Measurements from ENCODE around the gene DGLUCY. TPM values are rescaled to one million over a fixed set of nuclear protein-coding genes. Genes with fewer than 3 reads are reported as not detected.

The DGLUCY gene
- total and polyA plus RNA-seq, 2 of the 13 experiments (the other 11 are each of a cell fraction or from before 2014, with no cell fraction given), result 14.8 to 36.3 TPM

DNA sequence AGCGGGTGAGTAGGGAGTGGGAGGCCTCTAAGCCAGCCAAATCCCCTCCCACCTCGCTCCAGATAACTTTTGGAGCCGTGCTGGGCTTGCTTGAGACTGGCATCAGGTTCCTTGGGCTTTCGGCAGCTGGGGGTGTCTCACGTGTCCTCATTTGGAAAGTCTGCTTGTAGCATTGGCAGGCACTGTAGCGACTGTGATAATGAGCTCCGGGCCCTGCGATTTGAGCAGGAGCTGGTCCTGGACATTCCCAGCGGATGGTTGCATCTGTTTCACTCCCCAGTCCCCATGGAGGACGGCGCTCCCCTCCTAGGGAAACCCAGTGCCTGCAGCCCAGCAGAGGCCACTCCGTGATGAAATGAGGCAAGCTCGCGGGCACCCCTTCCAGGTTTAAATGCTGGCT lies 49.4 kb downstream of the DGLUCY start:
- peaks cover 21 to 68% of the 10 kb centered on the region in 2 experiments for H3K36me3 ChIP-seq (replicated peaks in 1 of 2; ENCODE audit: control insufficient read depth in 1 of 2, insufficient read depth in 2 of 2, low read length in 2 of 2)
- in situ Hi-C loops (cut with HindIII; ENCODE audit: extremely low pct_ligation_motif_present, low pct_unique_long_range_greater_than_20kb), result no loop called here

More for the DNA sequence above, 49.4 kb downstream of the DGLUCY start:
- 94% methylated on average over 10 of the region's 14 CpGs for WGBS (ENCODE audit: low lambda C conversion rate)
- Histone ChIP-seq H3K4me1 (ENCODE audit: insufficient read depth, low read length) (no peaks in the 10 kb centered on the region), H3K79me2 (ENCODE audit: insufficient read depth, low read length) (no peaks in the 10 kb centered on the region), H3K27me3 (ENCODE audit: control insufficient read depth in 1 of 2, insufficient read depth in 2 of 2, low read length in 2 of 2) (no peaks in the 10 kb centered on the region), H3K4me3 (replicated peaks in 1 of 3; ENCODE audit: insufficient read depth in 1 of 3, low read depth in 2 of 3, low read length in 3 of 3) (no peak overlapping the region), H3K9me3 (ENCODE audit: low read length) (no peaks in the 10 kb centered on the region), H3K27ac (ENCODE audit: extremely low read length, insufficient read depth, low read length) (no peak overlapping the region), H3K9ac (ENCODE audit: insufficient read depth, low read depth, low read length) (no peak overlapping the region), H2AFZ (ENCODE audit: low read length) (no peak overlapping the region), H4K20me1 (ENCODE audit: insufficient read depth, low read length) (no peaks in the 10 kb centered on the region), H3K4me2 (ENCODE audit: low read depth, low read length) (no peak overlapping the region)
- ATAC-seq, result no peak
- no peak for DNase-seq (ENCODE audit: low spot score)
- ChIA-PET CTCF (ENCODE audit: low intra/inter-chr PET ratio, low total read pairs) (no interaction called here), POLR2A (no interaction called here)
- BruUV-seq (replicated peaks), result no TSS peak
- intact Hi-C loops (cut with micrococcal nuclease; ENCODE audit: unreplicated experiment), result no loop called here
- FAIRE-seq, result no peak
- TF ChIP-seq HDAC6 (IDR thresholded peaks at IDR 0.05; ENCODE audit: low read depth, low read length) (no peak), DZIP1 (CRISPR knock-in tag; IDR thresholded peaks at IDR 0.05) (no peak), RNF2 (conservative IDR thresholded peaks at IDR 0.05; ENCODE audit: low read depth) (no peak), ATF2 (CRISPR knock-in tag; IDR thresholded peaks at IDR 0.05) (no peak), ZIK1 (CRISPR knock-in tag; IDR thresholded peaks at IDR 0.05; ENCODE audit: borderline replicate concordance, low read depth) (no peak), PAF1 (CRISPR knock-in tag; IDR thresholded peaks at IDR 0.05) (no peak)

Data from HepG2 (cell line).